Measurements from ENCODE around the gene GPR141.

DNA sequence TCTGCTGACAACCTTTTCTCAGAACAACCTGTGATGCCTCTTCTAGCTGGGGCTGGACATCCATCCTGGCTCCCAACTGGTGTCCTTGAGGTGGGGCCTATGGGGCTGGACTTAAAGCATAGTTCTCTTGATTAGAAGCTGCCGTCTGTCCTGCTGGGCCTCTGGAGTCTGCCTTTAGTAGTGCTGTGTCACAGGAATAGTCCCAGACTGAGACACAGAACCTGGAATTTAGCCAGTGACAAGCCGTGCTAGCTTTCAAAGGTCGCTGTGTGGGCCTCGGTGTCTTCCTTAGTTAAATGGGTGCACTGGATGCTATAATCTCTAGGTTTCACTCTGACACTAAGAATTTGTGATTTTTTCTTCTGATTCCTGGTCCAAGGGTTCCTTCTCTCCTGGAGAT, 41.2 kb downstream of the GPR141 start:
- no peak for TF ChIP-seq EZH2phosphoT487 (IDR thresholded peaks at IDR 0.05; ENCODE audit: insufficient read depth, low read depth)
- no peak for TF ChIP-seq EZH2 (IDR thresholded peaks at IDR 0.05; ENCODE audit: insufficient read depth, poor library complexity, severe bottlenecking)
